Esophagus squamous epithelium (tissue), 4 donors: Measurements from ENCODE around the gene ADAM12.

Source experiments
- CTCF ChIP-seq, 6 experiments: fragments of 450-650 bp in 4 of 6; fragments of 200-600 bp in 2 of 6; sonication (generic) in 2 of 6; IDR thresholded peaks; one replicate each; pipeline ENCODE4 v1.5.1; 2016 to 2019; ENCODE audit warnings: antibody characterized with exemption in 6 of 6, mild to moderate bottlenecking in 4 of 6, moderate library complexity in 4 of 6
- POLR2A ChIP-seq, 4 donors: fragments of 450-650 bp; IDR thresholded peaks; one replicate each; pipeline ENCODE4 v1.6.1; 2017; ENCODE audit warnings: antibody characterized with exemption in 4 of 4, mild to moderate bottlenecking in 4 of 4, moderate library complexity in 3 of 4

- no peak for TF ChIP-seq CTCF (IDR thresholded peaks at IDR 0.05)
- TF ChIP-seq POLR2A (IDR thresholded peaks at IDR 0.05), result no peak
These were observed 111.1 kb downstream of the ADAM12 start for GRCh38 chr10:126277181-126277580.
